ENCODE measurements around the gene MYH4. TPM values are rescaled to one million over a fixed set of nuclear protein-coding genes. Genes with fewer than 3 reads are reported as not detected.

The MYH4 gene
- total RNA-seq, 2 experiments from 2014 or later, result not detected

- Mint-ChIP-seq H3K4me1 (no peaks in the 10 kb centered on the region), H3K36me3 (ENCODE audit: low read depth) (no peaks in the 10 kb centered on the region), H3K4me3 (no peak overlapping the region), H3K9me3 (ENCODE audit: low read depth) (peaks cover 2% of the 10 kb centered on the region), H3K27me3 (peaks cover 4% of the 10 kb centered on the region), H3K27ac (no peak overlapping the region)
- DNase-seq (no peak), ATAC-seq (no peak)
- ChIA-PET POLR2A (no interaction called here), CTCF (no interaction called here)
- intact Hi-C loops (cut with DNase I, micrococcal nuclease), result no loop called here
Observed at GRCh38 chr17:10420811-10421210, 48.5 kb downstream of the MYH4 start.

- Mint-ChIP-seq H3K4me3 (no peak overlapping the region), H3K4me1 (no peaks in the 10 kb centered on the region), H3K27me3 (peaks cover 7% of the 10 kb centered on the region), H3K36me3 (ENCODE audit: low read depth) (no peaks in the 10 kb centered on the region), H3K9me3 (ENCODE audit: low read depth) (peaks cover 2% of the 10 kb centered on the region), H3K27ac (no peak overlapping the region)
- no peak for ATAC-seq
- CTCF ChIA-PET, result interaction anchor here (0.6 kb wide), 1 partner anchor 456 kb away, joined by 3 read pairs; no protein-coding TSS in a partner anchor
- POLR2A ChIA-PET, result no interaction called here
- DNase-seq, result no peak
- intact Hi-C loops (cut with DNase I, micrococcal nuclease), result no loop called here
Observed at GRCh38 chr17:10417431-10417830, 51.9 kb downstream of the MYH4 start.

GRCh38 chr17:10415161-10415560 is 54.2 kb downstream of the MYH4 start:
- ATAC-seq (no peak), DNase-seq (no peak)
- ChIA-PET CTCF (interaction anchor here (0.6 kb wide), 1 partner anchor 608 kb away, joined by 3 read pairs; no protein-coding TSS in a partner anchor), POLR2A (no interaction called here)
- Mint-ChIP-seq H3K27me3 (peaks cover 7% of the 10 kb centered on the region), H3K4me3 (no peak overlapping the region), H3K36me3 (ENCODE audit: low read depth) (no peaks in the 10 kb centered on the region), H3K9me3 (ENCODE audit: low read depth) (peaks cover 2% of the 10 kb centered on the region), H3K27ac (no peak overlapping the region), H3K4me1 (no peaks in the 10 kb centered on the region)
- intact Hi-C loops (cut with DNase I, micrococcal nuclease), result no loop called here

GRCh38 chr17:10403589-10403988 is 65.8 kb downstream of the MYH4 start:
- Mint-ChIP-seq H3K4me1 (no peaks in the 10 kb centered on the region), H3K4me3 (no peak overlapping the region), H3K36me3 (ENCODE audit: low read depth) (no peaks in the 10 kb centered on the region), H3K27me3 (peaks cover 11% of the 10 kb centered on the region), H3K9me3 (ENCODE audit: low read depth) (no peaks in the 10 kb centered on the region), H3K27ac (no peak overlapping the region)
- DNase-seq, result no peak
- POLR2A ChIA-PET, result no interaction called here
- ATAC-seq, result no peak
- CTCF ChIA-PET, result interaction anchor here (0.6 kb wide), 1 partner anchor 1688 kb away, joined by 3 read pairs; no protein-coding TSS in a partner anchor
- intact Hi-C loops (cut with DNase I, micrococcal nuclease), result no loop called here

- Mint-ChIP-seq H3K36me3 (ENCODE audit: low read depth) (no peaks in the 10 kb centered on the region), H3K27ac (no peak overlapping the region), H3K4me1 (peaks cover 4% of the 10 kb centered on the region), H3K4me3 (no peak overlapping the region), H3K9me3 (ENCODE audit: low read depth) (no peaks in the 10 kb centered on the region), H3K27me3 (peaks cover 5% of the 10 kb centered on the region)
- ChIA-PET CTCF (no interaction called here), POLR2A (no interaction called here)
- intact Hi-C loops (cut with DNase I, micrococcal nuclease), result no loop called here
- ATAC-seq (no peak), DNase-seq (no peak)
Observed at GRCh38 chr17:10398352-10398751, 71.0 kb downstream of the MYH4 start.

- ChIA-PET CTCF (no interaction called here), POLR2A (no interaction called here)
- Mint-ChIP-seq H3K36me3 (ENCODE audit: low read depth) (no peaks in the 10 kb centered on the region), H3K27ac (no peak overlapping the region), H3K4me1 (peaks cover 4% of the 10 kb centered on the region), H3K9me3 (ENCODE audit: low read depth) (no peaks in the 10 kb centered on the region), H3K27me3 (peaks cover 7% of the 10 kb centered on the region), H3K4me3 (no peak overlapping the region)
- ATAC-seq, result no peak
- no peak for DNase-seq
- intact Hi-C loops (cut with DNase I, micrococcal nuclease), result no loop called here
Observed at GRCh38 chr17:10396524-10397163, 72.7 kb downstream of the MYH4 start.

GRCh38 chr17:10394201-10394887 is 75.0 kb downstream of the MYH4 start:
- H3K36me3 Mint-ChIP-seq (ENCODE audit: low read depth), result no peaks in the 10 kb centered on the region
- ATAC-seq, result no peak
- CTCF ChIA-PET, result interaction anchor here (1.2 kb wide), 1 partner anchor 222 kb away, joined by 3 read pairs; no protein-coding TSS in a partner anchor
- H3K27ac Mint-ChIP-seq, result no peak overlapping the region
- intact Hi-C loops (cut with DNase I, micrococcal nuclease), result no loop called here
- DNase-seq, result no peak
- POLR2A ChIA-PET, result no interaction called here
- no peaks in the 10 kb centered on the region for H3K9me3 Mint-ChIP-seq (ENCODE audit: low read depth)
- H3K27me3 Mint-ChIP-seq, result peaks cover 8% of the 10 kb centered on the region
- H3K4me1 Mint-ChIP-seq, result peaks cover 4% of the 10 kb centered on the region
- H3K4me3 Mint-ChIP-seq, result no peak overlapping the region

Other genes starting within 250 kb of the MYH4 start
- not detected for gene MYH13, start 96.6 kb downstream of the MYH4 start, total RNA-seq
- gene MYH8, start 47.6 kb downstream of the MYH4 start, total RNA-seq, result not detected
- gene MYH1, start 49.0 kb upstream of the MYH4 start, total RNA-seq, result not detected
- not detected for gene MYH2, start 80.1 kb upstream of the MYH4 start, total RNA-seq
- gene MYH3, start 187.8 kb upstream of the MYH4 start, total RNA-seq, result 1 to 10 TPM; 3.3 to 3.5 TPM
- 10 to 100 TPM; 39.7 to 42.3 TPM for gene SCO1, start 228.0 kb upstream of the MYH4 start, total RNA-seq
- 10 to 100 TPM; 11.2 to 12.8 TPM for gene ADPRM, start 228.0 kb upstream of the MYH4 start, total RNA-seq